ENCODE data around the gene HTRA3.

GRCh38 chr4:8355306-8355705 is 85.8 kb downstream of the HTRA3 start:
- TF ChIP-seq CTCF (IDR thresholded peaks at IDR 0.05) (no peak), POLR2A (IDR thresholded peaks at IDR 0.05) (no peak)

Measured in uterus (tissue), 2 donors.